ENCODE data around the gene PPIP5K1.

The PPIP5K1 gene

DNA sequence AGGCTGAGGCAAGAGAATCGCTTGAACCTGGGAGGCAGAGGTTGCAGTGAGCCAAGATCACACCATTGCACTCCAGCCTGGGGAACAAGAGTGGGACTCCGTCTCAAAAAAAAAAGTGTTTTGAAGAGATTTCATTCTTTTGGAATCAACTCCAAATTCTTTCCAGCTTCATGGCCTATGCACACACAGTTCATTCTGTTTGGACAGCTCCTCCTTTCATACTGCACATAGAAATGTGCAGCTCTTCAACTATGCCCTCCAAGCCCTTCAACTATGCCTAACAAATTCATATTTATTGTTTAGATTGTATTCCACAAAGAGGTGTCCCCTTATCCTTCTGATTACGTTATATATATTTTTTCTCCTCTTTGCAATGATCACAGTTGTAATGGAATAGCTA, 101.2 kb downstream of the PPIP5K1 start:
- no peak for DNase-seq (ENCODE audit: low spot score)

- DNase-seq (ENCODE audit: low spot score): no peak
Measured at GRCh38 chr15:43487271-43487895, 102.6 kb downstream of the PPIP5K1 start.

DNA sequence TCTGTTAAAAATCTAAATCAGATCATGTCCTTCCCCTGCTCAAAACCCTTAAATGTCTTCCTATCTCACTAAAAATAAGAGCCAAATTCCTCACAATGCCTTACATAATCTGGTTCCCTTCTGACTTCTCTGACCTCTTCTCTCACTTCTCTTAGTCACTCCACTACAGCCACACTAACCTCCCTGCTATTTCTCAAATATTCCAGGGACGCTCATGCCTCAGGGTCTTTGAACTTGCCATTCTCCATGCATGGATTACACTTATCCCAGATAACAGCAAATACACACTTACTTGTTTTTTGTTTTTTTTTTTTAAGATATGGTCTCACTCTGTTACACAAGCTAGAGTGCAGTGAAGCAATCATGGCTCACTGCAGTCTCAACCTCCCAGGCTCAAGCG, 105.6 kb downstream of the PPIP5K1 start:
- no peak for DNase-seq (ENCODE audit: low spot score)

Measured in pons (tissue), 1 donor.